K562 (cell line): ENCODE measurements around the gene ADAM8. TPM values are rescaled to one million over a fixed set of nuclear protein-coding genes. Genes with fewer than 3 reads are reported as not detected.

Experiments
- C11orf30 ChIP-seq: fragments of 450-650 bp; IDR thresholded peaks from 2 replicates; pipeline ENCODE4 v1.6.1; 2016; ENCODE audit warnings: low read depth, mild to moderate bottlenecking
- CAMTA2 ChIP-seq: fragments of 250-450 bp; sonication (Bioruptor Pico); conservative IDR thresholded peaks from 2 replicates; pipeline ENCODE4 v1.5.1; 2022
- EGR1 ChIP-seq: fragments of 450-650 bp; conservative IDR thresholded peaks from 2 replicates; pipeline ENCODE4 v1.6.1; 2017; ENCODE audit warnings: mild to moderate bottlenecking
- ESRRA ChIP-seq: fragments of 450-650 bp; IDR thresholded peaks from 2 replicates; pipeline ENCODE4 v1.6.1; 2014; ENCODE audit warnings: low read depth, mild to moderate bottlenecking, moderate library complexity, borderline replicate concordance
- KLF16 ChIP-seq: IDR thresholded peaks from 2 replicates; pipeline ENCODE4 v1.6.1; 2016; ENCODE audit warnings: antibody characterized with exemption
- L3MBTL2 ChIP-seq: fragments of 450-650 bp; IDR thresholded peaks from 2 replicates; pipeline ENCODE4 v1.6.1; 2016; ENCODE audit warnings: mild to moderate bottlenecking, moderate library complexity
- MAFF ChIP-seq: IDR thresholded peaks from 2 replicates; pipeline ENCODE4 v1.6.1; 2012; ENCODE audit warnings: low read length, improper control_type of control experiment
- NONO ChIP-seq, 2 experiments: fragments of 200-400 bp in 1 of 2; fragments of 450-650 bp in 1 of 2; formaldehyde crosslinking in 1 of 2; IDR thresholded peaks; 2 replicates each; pipeline ENCODE4 v1.6.1; 2017; ENCODE audit warnings: low read depth in 2 of 2, mild to moderate bottlenecking in 2 of 2, moderate library complexity in 2 of 2, low read length in 1 of 2
- NRF1 ChIP-seq, 2 experiments: fragments of 450-650 bp; IDR thresholded peaks in 1 of 2; conservative IDR thresholded peaks in 1 of 2; 2 replicates each; pipeline ENCODE4 v1.6.1; 2014; ENCODE audit warnings: mild to moderate bottlenecking in 2 of 2
- RFX1 ChIP-seq: fragments of 450-650 bp; IDR thresholded peaks from 2 replicates; pipeline ENCODE4 v1.6.1; 2016; ENCODE audit warnings: mild to moderate bottlenecking, moderate library complexity
- SMAD3 ChIP-seq: fragments of 450-650 bp; formaldehyde crosslinking; conservative IDR thresholded peaks from 2 replicates; pipeline ENCODE4 v1.4.0; 2020; ENCODE audit warnings: mild to moderate bottlenecking
- SMARCE1 ChIP-seq: fragments of 450-650 bp; IDR thresholded peaks from 2 replicates; pipeline ENCODE4 v1.7.1; 2016; ENCODE audit warnings: mild to moderate bottlenecking
- polyA plus RNA-seq, 8 experiments: library from polyadenylated mRNA; depleted of rRNA in 4 of 8; stranded (reverse) in 5 of 8; unstranded in 3 of 8; fragments of >200 nt; fragmentation: Nextera tagmentation in 2 of 8; fragmentation: Illumina TruSeq in 1 of 8; extraction: Ambion mirVana in 2 of 8; extraction: Trizol in 1 of 8; gene quantifications; 2 replicates each; pipeline versions ENCODE4 v1.2.1 to v1.2.3, GENCODE V29; 2011 to 2014; ENCODE audit warnings: inconsistent platforms in 1 of 8, missing spikeins in 1 of 8
- total RNA-seq, 7 experiments: library from RNA; depleted of rRNA in 6 of 7; stranded (reverse); fragments of >200 nt in 6 of 7; fragmentation: Illumina TruSeq in 2 of 7; extraction: Trizol in 2 of 7; gene quantifications; 2 replicates each; pipeline versions ENCODE4 v1.2.1 to v1.2.3, GENCODE V29; 2011 to 2021; ENCODE audit warnings: low replicate concordance in 1 of 7
- TF ChIP-seq, protein P1 (sequence below): fragments of 150-350 bp; IDR thresholded peaks from 2 replicates; pipeline ENCODE4 v1.6.1; 2014; ENCODE audit warnings: low read depth, mild to moderate bottlenecking, low read length, borderline replicate concordance
- TF ChIP-seq, protein P2 (sequence below): sonication (generic); formaldehyde crosslinking; IDR thresholded peaks from 2 replicates; pipeline ENCODE4 v1.9.0; 2022; ENCODE audit warnings: mild to moderate bottlenecking, missing genetic modification reagents
- TF ChIP-seq, protein P3 (sequence below): fragments of 250-450 bp; sonication (Bioruptor Pico); IDR thresholded peaks from 2 replicates; pipeline ENCODE4 v1.4.0; 2020; ENCODE audit warnings: mild to moderate bottlenecking, moderate library complexity, borderline replicate concordance
- TF ChIP-seq, protein P4 (sequence below): sonication (generic); formaldehyde crosslinking; IDR thresholded peaks from 2 replicates; pipeline ENCODE4 v1.8.0; 2022; ENCODE audit warnings: mild to moderate bottlenecking, low read depth, missing genetic modification reagents
- TF ChIP-seq, protein P5 (sequence below), 2 experiments: fragments of 450-650 bp; IDR thresholded peaks; 2 replicates each; pipeline ENCODE4 v1.6.1; 2016

ADAM8 gene
- total and polyA plus RNA-seq, 9 of the 15 experiments (the other 6 are each of a cell fraction or from before 2014, with no cell fraction given), result 0.07 to 7.0 (median 1.1) TPM

DNA sequence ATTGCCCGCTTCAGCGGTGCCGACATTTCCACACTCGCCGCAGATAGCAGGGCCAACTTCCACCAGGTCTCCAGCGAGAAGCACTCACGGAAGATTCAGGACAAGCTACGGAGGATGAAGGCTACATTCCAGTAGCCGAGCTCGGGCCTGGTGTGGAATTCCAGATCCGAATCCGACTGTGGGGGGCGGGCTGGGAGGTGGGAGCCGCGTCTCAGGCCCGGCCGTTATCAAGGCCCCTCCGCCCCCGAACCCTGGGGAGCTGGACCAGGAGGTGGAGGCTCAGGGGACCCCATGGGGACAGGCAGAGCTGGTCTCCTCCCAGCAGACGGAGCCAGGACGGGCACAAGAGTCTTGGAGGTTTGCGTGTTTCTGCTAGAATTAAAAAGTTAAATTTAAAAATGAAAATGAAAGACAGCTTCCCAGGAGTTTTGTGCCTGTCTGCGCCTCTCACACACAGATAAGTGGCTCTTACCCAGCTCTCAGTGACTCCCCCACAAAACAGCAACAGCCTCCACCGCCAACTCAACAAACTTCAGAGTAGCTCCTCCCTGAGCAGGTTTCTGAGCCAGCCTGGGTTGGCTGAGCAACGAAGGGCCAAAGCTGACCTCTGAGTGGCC is 51.8 kb downstream of the ADAM8 start (continued):
- TF ChIP-seq, protein P1, sequence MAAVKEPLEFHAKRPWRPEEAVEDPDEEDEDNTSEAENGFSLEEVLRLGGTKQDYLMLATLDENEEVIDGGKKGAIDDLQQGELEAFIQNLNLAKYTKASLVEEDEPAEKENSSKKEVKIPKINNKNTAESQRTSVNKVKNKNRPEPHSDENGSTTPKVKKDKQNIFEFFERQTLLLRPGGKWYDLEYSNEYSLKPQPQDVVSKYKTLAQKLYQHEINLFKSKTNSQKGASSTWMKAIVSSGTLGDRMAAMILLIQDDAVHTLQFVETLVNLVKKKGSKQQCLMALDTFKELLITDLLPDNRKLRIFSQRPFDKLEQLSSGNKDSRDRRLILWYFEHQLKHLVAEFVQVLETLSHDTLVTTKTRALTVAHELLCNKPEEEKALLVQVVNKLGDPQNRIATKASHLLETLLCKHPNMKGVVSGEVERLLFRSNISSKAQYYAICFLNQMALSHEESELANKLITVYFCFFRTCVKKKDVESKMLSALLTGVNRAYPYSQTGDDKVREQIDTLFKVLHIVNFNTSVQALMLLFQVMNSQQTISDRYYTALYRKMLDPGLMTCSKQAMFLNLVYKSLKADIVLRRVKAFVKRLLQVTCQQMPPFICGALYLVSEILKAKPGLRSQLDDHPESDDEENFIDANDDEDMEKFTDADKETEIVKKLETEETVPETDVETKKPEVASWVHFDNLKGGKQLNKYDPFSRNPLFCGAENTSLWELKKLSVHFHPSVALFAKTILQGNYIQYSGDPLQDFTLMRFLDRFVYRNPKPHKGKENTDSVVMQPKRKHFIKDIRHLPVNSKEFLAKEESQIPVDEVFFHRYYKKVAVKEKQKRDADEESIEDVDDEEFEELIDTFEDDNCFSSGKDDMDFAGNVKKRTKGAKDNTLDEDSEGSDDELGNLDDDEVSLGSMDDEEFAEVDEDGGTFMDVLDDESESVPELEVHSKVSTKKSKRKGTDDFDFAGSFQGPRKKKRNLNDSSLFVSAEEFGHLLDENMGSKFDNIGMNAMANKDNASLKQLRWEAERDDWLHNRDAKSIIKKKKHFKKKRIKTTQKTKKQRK, result no peak
- TF ChIP-seq L3MBTL2, result 0 out of 2 replicates have a peak, but pooled peaks have one; percentile 10
- TF ChIP-seq MAFF, result no peak
- TF ChIP-seq SMARCE1, result peak; percentile 59; the same call in 1 of the 2 replicates
- TF ChIP-seq C11orf30, result no peak
- peak; percentile 74 to 78 for TF ChIP-seq NRF1 (conservative IDR thresholded peaks at IDR 0.05 in 1 of 2, IDR thresholded peaks at IDR 0.05 in 1 of 2)
- TF ChIP-seq KLF16, result 0 out of 2 replicates have a peak, but pooled peaks have one; percentile 24
- TF ChIP-seq, protein P2, sequence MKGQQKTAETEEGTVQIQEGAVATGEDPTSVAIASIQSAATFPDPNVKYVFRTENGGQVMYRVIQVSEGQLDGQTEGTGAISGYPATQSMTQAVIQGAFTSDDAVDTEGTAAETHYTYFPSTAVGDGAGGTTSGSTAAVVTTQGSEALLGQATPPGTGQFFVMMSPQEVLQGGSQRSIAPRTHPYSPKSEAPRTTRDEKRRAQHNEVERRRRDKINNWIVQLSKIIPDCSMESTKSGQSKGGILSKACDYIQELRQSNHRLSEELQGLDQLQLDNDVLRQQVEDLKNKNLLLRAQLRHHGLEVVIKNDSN (CRISPR knock-in tag), result no peak
- no peak for TF ChIP-seq NONO (IDR thresholded peaks at IDR 0.05; ENCODE audit: low read depth in 2 of 2, low read length in 1 of 2)
- TF ChIP-seq CAMTA2 (CRISPR knock-in tag), result no peak
- TF ChIP-seq, protein P3, sequence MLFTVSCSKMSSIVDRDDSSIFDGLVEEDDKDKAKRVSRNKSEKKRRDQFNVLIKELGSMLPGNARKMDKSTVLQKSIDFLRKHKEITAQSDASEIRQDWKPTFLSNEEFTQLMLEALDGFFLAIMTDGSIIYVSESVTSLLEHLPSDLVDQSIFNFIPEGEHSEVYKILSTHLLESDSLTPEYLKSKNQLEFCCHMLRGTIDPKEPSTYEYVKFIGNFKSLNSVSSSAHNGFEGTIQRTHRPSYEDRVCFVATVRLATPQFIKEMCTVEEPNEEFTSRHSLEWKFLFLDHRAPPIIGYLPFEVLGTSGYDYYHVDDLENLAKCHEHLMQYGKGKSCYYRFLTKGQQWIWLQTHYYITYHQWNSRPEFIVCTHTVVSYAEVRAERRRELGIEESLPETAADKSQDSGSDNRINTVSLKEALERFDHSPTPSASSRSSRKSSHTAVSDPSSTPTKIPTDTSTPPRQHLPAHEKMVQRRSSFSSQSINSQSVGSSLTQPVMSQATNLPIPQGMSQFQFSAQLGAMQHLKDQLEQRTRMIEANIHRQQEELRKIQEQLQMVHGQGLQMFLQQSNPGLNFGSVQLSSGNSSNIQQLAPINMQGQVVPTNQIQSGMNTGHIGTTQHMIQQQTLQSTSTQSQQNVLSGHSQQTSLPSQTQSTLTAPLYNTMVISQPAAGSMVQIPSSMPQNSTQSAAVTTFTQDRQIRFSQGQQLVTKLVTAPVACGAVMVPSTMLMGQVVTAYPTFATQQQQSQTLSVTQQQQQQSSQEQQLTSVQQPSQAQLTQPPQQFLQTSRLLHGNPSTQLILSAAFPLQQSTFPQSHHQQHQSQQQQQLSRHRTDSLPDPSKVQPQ (CRISPR knock-in tag), result no peak
- TF ChIP-seq, protein P4, sequence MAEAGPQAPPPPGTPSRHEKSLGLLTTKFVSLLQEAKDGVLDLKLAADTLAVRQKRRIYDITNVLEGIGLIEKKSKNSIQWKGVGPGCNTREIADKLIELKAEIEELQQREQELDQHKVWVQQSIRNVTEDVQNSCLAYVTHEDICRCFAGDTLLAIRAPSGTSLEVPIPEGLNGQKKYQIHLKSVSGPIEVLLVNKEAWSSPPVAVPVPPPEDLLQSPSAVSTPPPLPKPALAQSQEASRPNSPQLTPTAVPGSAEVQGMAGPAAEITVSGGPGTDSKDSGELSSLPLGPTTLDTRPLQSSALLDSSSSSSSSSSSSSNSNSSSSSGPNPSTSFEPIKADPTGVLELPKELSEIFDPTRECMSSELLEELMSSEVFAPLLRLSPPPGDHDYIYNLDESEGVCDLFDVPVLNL (CRISPR knock-in tag), result no peak
- no peak for TF ChIP-seq ESRRA
- TF ChIP-seq RFX1, result peak; percentile 40; the same call in 1 of the 2 replicates
- no peak for TF ChIP-seq SMAD3
- TF ChIP-seq, protein P5, sequence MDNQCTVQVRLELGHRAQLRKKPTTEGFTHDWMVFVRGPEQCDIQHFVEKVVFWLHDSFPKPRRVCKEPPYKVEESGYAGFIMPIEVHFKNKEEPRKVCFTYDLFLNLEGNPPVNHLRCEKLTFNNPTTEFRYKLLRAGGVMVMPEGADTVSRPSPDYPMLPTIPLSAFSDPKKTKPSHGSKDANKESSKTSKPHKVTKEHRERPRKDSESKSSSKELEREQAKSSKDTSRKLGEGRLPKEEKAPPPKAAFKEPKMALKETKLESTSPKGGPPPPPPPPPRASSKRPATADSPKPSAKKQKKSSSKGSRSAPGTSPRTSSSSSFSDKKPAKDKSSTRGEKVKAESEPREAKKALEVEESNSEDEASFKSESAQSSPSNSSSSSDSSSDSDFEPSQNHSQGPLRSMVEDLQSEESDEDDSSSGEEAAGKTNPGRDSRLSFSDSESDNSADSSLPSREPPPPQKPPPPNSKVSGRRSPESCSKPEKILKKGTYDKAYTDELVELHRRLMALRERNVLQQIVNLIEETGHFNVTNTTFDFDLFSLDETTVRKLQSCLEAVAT (IDR thresholded peaks at IDR 0.05), result peak in 1 of 2 experiments; percentile 83; a peak in 1 of 4 replicates
- TF ChIP-seq EGR1, result peak; percentile 73
